Measurements from ENCODE around the gene ARMH1. TPM values are rescaled to one million over a fixed set of nuclear protein-coding genes. Genes with fewer than 3 reads are reported as not detected.

Gene ARMH1
- total and polyA plus RNA-seq, 2 experiments from 2014 or later, result 3.1 to 6.3 TPM

DNA sequence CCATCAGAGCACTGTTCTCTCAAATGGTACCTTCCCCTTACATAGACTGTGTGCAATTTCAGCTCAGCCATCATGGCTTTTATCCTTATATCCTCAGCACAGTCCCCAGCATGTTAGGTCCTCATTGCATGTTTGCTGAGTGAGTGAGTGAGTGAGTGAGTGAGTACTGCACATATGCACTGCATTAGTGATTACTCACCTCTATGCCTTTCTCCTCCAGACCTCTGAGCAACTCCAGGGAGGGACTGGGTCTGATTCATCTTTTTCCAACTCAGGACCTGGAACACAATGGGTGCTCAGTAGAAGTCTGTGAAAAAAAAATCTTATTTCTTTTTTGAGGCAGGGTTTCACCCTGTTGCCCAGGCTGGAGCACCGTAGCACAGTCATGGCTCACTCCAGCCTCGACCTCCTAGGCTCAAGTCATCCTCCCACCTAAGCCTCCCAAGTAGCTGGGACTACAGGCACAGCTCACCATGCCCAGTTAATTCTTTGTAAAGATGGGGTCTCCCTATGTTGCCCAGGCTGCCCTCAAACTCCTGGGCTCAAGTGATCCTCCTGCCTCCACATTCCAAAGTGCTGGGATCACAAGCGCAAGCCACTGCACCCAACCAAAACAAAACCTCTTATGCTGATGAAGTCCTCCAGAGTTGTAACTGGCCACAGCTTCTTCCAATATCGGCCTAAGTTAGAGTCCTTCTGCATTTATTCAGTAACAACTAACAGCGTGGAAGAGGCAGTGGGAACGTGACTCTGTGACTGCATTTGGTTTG, 32.8 kb downstream of the ARMH1 start:
- WGBS (ENCODE audit: low lambda C conversion rate, missing lambda C conversion rate), result 87% methylated on average over 6 of the region's 6 CpGs
- Histone ChIP-seq H4K20me1 (ENCODE audit: insufficient read depth, poor library complexity, severe bottlenecking) (no peaks in the 10 kb centered on the region), H2AFZ (no peak overlapping the region), H3K4me1 (ENCODE audit: insufficient read depth) (no peaks in the 10 kb centered on the region), H3K79me2 (no peaks in the 10 kb centered on the region), H3K36me3 (replicated peaks; ENCODE audit: insufficient read depth, low read depth) (no peaks in the 10 kb centered on the region), H3K4me2 (no peak overlapping the region), H3K9me3 (ENCODE audit: low read depth) (no peaks in the 10 kb centered on the region), H3K27me3 (no peaks in the 10 kb centered on the region), H3K27ac (no peak overlapping the region), H3K9me2 (replicated peaks; ENCODE audit: insufficient read depth) (no peaks in the 10 kb centered on the region), H3K4me3 (no peak overlapping the region)
- DNase-seq (ENCODE audit: low spot score), result peak; percentile 41
- TF ChIP-seq EZH2phosphoT487 (IDR thresholded peaks at IDR 0.05; ENCODE audit: low read depth, severe bottlenecking, unreplicated experiment) (no peak), EZH2 (IDR thresholded peaks at IDR 0.05; ENCODE audit: borderline replicate concordance) (no peak)
- TF ChIP-seq, protein P1, sequence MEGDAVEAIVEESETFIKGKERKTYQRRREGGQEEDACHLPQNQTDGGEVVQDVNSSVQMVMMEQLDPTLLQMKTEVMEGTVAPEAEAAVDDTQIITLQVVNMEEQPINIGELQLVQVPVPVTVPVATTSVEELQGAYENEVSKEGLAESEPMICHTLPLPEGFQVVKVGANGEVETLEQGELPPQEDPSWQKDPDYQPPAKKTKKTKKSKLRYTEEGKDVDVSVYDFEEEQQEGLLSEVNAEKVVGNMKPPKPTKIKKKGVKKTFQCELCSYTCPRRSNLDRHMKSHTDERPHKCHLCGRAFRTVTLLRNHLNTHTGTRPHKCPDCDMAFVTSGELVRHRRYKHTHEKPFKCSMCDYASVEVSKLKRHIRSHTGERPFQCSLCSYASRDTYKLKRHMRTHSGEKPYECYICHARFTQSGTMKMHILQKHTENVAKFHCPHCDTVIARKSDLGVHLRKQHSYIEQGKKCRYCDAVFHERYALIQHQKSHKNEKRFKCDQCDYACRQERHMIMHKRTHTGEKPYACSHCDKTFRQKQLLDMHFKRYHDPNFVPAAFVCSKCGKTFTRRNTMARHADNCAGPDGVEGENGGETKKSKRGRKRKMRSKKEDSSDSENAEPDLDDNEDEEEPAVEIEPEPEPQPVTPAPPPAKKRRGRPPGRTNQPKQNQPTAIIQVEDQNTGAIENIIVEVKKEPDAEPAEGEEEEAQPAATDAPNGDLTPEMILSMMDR (IDR thresholded peaks at IDR 0.05; ENCODE audit: poor library complexity), result no peak

DNA sequence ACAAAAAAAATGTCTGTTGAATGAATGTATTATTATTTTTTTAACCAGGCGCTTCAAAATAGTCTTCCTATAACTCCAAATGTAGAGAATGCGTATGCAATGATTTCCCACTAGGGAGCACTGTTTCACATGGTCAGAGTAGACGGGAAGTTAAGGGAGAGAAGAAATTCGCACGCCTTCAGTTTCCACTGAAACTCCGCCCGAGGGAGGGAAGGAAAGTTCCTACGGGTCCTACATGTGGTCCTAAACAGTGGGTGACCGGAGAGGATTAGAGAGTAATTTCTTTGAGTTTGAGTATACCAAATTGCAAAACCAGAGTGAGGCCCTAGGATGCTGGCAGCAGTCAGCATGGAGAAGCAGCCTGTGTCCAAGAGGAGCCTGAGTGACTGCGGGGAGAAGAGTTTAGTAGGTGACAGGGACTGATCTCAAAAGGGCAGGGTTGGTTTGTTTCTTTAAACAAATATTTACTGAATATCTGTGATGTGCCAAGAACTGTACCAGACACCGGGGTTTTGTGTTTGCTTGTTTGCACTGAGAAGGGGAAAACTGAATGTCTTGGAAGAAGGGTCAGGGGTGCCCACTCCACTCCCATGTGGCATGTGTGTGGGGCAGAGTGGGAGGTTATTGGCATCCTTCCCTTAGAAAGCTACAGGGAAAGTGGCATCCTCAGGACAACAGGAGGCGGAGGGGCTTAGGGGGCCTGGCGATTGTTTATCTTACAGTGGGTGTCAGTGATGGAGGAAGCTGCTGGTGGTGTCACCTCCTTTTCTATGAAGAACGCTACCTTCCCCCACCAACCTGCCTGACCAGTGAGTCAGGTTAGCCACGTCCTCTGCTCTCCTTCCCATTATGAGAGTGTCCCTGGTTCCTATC, 33.7 kb downstream of the ARMH1 start:
- Histone ChIP-seq H3K27me3 (no peaks in the 10 kb centered on the region), H3K4me1 (ENCODE audit: insufficient read depth) (no peaks in the 10 kb centered on the region), H3K79me2 (no peaks in the 10 kb centered on the region), H3K4me3 (no peak overlapping the region), H3K4me2 (no peak overlapping the region), H3K9me2 (replicated peaks; ENCODE audit: insufficient read depth) (no peaks in the 10 kb centered on the region), H3K9me3 (ENCODE audit: low read depth) (no peaks in the 10 kb centered on the region), H4K20me1 (ENCODE audit: insufficient read depth, poor library complexity, severe bottlenecking) (no peaks in the 10 kb centered on the region), H3K36me3 (replicated peaks; ENCODE audit: insufficient read depth, low read depth) (no peaks in the 10 kb centered on the region), H3K27ac (no peak overlapping the region), H2AFZ (no peak overlapping the region)
- TF ChIP-seq EZH2phosphoT487 (IDR thresholded peaks at IDR 0.05; ENCODE audit: low read depth, severe bottlenecking, unreplicated experiment), result no peak
- TF ChIP-seq EZH2 (IDR thresholded peaks at IDR 0.05; ENCODE audit: borderline replicate concordance), result no peak
- TF ChIP-seq, protein P1 (IDR thresholded peaks at IDR 0.05; ENCODE audit: poor library complexity), result peak; percentile 50
- 58% methylated on average over 15 of the region's 15 CpGs for WGBS (ENCODE audit: low lambda C conversion rate, missing lambda C conversion rate)
- peak; percentile 57 for DNase-seq (ENCODE audit: low spot score)

DNA sequence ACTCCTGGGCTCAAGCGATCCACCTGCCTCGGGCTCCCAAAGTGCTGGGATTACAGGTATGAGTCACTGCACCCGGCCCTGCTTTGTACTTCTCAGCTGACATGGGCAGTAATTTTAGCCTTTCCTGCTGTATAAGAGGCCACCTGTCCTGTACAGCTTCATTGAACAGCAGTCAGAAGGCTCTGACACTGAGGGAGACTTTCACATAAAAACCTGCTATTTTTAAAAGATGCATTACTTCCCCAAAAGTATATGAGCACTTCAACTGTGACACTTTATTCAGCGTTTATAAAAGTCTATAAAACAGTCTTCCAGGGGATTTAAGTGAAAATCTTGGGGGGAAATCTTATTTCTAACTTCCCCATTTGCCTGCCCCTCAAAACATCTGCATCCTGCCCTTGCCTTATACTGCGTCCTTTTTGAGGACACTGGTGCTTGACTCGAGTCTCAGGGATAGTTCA, 38.8 kb downstream of the ARMH1 start:
- Histone ChIP-seq H2AFZ (no peak overlapping the region), H4K20me1 (ENCODE audit: insufficient read depth, poor library complexity, severe bottlenecking) (no peaks in the 10 kb centered on the region), H3K79me2 (no peaks in the 10 kb centered on the region), H3K36me3 (replicated peaks; ENCODE audit: insufficient read depth, low read depth) (no peaks in the 10 kb centered on the region), H3K27me3 (no peaks in the 10 kb centered on the region), H3K27ac (peak overlapping the region; percentile 80), H3K9me2 (replicated peaks; ENCODE audit: insufficient read depth) (no peaks in the 10 kb centered on the region), H3K9me3 (ENCODE audit: low read depth) (no peaks in the 10 kb centered on the region), H3K4me3 (no peak overlapping the region), H3K4me1 (ENCODE audit: insufficient read depth) (no peaks in the 10 kb centered on the region), H3K4me2 (peak overlapping the region; percentile 41)
- TF ChIP-seq EZH2phosphoT487 (IDR thresholded peaks at IDR 0.05; ENCODE audit: low read depth, severe bottlenecking, unreplicated experiment) (no peak), EZH2 (IDR thresholded peaks at IDR 0.05; ENCODE audit: borderline replicate concordance) (no peak)
- TF ChIP-seq, protein P1 (IDR thresholded peaks at IDR 0.05; ENCODE audit: poor library complexity), result no peak
- peak; percentile 46 for DNase-seq (ENCODE audit: low spot score)
- 56% methylated on average over 6 of the region's 6 CpGs for WGBS (ENCODE audit: low lambda C conversion rate, missing lambda C conversion rate)

Measured in hepatocyte (in vitro differentiated cells).